ENCODE data around the gene TBC1D4. TPM values are rescaled to one million over a fixed set of nuclear protein-coding genes. Genes with fewer than 3 reads are reported as not detected.

TBC1D4 gene
- total RNA-seq, 2 donors from 2014 or later = 27.6 to 56.1 TPM

DNA sequence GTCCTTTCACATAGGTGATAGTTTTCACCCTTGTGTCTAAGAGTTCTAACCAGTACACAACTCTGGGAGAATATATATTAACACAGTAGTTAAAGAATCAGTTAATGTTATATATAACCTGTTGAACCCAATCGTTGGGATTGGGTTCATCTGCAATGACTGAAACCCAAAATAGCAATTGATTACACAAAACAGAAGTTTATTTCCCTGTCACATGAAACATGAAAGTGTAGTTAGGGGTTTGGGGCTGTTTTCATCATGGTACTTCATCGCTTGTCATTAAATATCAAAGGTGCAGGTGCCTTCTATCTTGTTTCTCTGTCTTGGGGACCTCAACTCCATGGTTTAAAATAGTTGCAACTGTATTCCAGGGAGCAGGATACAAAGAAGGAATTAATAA is 106.6 kb downstream of the TBC1D4 start:
- Histone ChIP-seq H3K9me3 (no peaks in the 10 kb centered on the region), H3K27ac (no peak overlapping the region), H3K36me3 (no peaks in the 10 kb centered on the region), H3K4me1 (replicated peaks) (no peaks in the 10 kb centered on the region), H3K27me3 (replicated peaks; ENCODE audit: insufficient read depth) (no peaks in the 10 kb centered on the region), H3K4me3 (no peak overlapping the region)
- WGBS = 86% methylated on average over 2 of the region's 2 CpGs
- intact Hi-C loops (cut with DNase I) = no loop called here
- TF ChIP-seq, protein P1, sequence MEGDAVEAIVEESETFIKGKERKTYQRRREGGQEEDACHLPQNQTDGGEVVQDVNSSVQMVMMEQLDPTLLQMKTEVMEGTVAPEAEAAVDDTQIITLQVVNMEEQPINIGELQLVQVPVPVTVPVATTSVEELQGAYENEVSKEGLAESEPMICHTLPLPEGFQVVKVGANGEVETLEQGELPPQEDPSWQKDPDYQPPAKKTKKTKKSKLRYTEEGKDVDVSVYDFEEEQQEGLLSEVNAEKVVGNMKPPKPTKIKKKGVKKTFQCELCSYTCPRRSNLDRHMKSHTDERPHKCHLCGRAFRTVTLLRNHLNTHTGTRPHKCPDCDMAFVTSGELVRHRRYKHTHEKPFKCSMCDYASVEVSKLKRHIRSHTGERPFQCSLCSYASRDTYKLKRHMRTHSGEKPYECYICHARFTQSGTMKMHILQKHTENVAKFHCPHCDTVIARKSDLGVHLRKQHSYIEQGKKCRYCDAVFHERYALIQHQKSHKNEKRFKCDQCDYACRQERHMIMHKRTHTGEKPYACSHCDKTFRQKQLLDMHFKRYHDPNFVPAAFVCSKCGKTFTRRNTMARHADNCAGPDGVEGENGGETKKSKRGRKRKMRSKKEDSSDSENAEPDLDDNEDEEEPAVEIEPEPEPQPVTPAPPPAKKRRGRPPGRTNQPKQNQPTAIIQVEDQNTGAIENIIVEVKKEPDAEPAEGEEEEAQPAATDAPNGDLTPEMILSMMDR (IDR thresholded peaks at IDR 0.05) = no peak
- TF ChIP-seq POLR2AphosphoS5 (IDR thresholded peaks at IDR 0.05) (no peak), POLR2A (IDR thresholded peaks at IDR 0.05) (no peak)
- DNase-seq (ENCODE audit: low spot score) = no peak

DNA sequence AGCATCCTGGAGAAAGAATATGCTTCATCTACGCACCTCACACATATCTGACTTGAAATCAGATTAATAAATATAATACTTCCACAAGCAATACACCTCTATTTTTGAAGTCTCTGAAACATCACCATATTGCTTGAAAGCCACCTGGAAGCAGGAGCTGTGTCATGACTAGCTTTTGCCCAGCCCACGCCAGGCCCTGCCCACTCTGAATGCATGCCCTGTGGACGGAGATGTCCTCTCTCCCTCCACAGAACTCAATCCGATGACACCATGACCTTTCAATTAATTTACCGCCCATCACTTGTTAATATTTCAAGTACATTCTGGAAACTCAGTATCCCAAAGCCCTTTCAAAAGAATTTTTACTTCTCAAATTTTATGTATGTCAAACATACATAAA is 108.0 kb downstream of the TBC1D4 start:
- 93% methylated on average over 5 of the region's 5 CpGs for WGBS
- no peak overlapping the region for H3K27ac ChIP-seq
- no peaks in the 10 kb centered on the region for H3K9me3 ChIP-seq
- intact Hi-C loops (cut with DNase I) = loop anchor here (5.0 kb wide), 1 partner anchor 173 kb away; the partner anchor contains the start of gene UCHL3
- no peaks in the 10 kb centered on the region for H3K36me3 ChIP-seq
- H3K27me3 ChIP-seq (replicated peaks; ENCODE audit: insufficient read depth) = no peaks in the 10 kb centered on the region
- no peaks in the 10 kb centered on the region for H3K4me1 ChIP-seq (replicated peaks)
- no peak overlapping the region for H3K4me3 ChIP-seq
- TF ChIP-seq, protein P1 (IDR thresholded peaks at IDR 0.05) = no peak
- TF ChIP-seq POLR2AphosphoS5 (IDR thresholded peaks at IDR 0.05) (no peak), POLR2A (IDR thresholded peaks at IDR 0.05) (no peak)
- DNase-seq (ENCODE audit: low spot score) = no peak

DNA sequence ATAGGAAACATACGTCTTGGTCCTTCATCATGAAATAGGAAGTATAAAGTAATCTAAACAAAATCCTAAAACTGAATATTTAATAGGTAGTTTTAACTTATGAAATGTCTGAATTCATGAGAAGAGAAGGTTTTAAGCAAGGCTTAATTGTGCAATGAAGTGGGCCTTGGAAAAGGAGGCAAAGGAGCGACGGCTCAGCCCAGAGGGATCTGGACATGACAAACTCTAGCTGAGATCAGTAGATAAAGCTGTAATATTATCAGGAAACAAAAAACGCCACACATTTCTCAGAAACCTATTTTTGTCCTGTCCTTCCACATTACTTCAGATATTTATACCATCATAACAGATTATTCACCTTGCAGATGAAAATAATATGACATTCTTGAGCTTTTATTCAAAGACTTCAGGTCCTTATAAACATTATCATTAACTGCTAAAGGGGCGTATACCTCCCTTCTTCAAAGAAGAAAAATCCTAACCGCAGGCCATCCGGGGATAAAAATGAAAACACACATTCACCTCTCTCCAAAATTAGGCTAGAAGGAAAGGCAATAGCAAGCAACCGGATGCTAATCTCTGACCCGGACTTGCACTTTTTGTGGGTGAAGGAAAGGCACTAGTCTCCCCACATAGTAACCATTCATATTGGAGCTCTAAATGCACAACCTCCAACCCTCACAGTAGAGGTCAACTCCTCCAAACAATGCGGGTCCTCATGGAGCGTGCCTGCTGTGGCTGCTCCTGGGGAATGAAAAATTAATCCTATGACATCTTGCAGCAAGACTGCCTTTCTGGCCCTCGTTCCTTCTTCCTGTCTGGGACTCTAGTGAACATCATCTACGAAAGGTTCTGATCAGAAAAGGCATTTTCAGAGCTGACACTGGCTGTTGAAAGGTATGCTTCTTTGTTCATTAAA is 108.8 kb downstream of the TBC1D4 start:
- no peak for TF ChIP-seq POLR2A (IDR thresholded peaks at IDR 0.05)
- TF ChIP-seq POLR2AphosphoS5 (IDR thresholded peaks at IDR 0.05) = no peak
- TF ChIP-seq, protein P1 (IDR thresholded peaks at IDR 0.05) = no peak
- Histone ChIP-seq H3K27me3 (replicated peaks; ENCODE audit: insufficient read depth) (no peaks in the 10 kb centered on the region), H3K9me3 (no peaks in the 10 kb centered on the region), H3K4me1 (replicated peaks) (no peaks in the 10 kb centered on the region), H3K27ac (no peak overlapping the region), H3K36me3 (no peaks in the 10 kb centered on the region), H3K4me3 (no peak overlapping the region)
- intact Hi-C loops (cut with DNase I) = loop anchor here (5.0 kb wide), 1 partner anchor 174 kb away; the partner anchor contains the start of gene UCHL3
- 54% methylated on average over 13 of the region's 13 CpGs for WGBS
- no peak for DNase-seq (ENCODE audit: low spot score)

DNA sequence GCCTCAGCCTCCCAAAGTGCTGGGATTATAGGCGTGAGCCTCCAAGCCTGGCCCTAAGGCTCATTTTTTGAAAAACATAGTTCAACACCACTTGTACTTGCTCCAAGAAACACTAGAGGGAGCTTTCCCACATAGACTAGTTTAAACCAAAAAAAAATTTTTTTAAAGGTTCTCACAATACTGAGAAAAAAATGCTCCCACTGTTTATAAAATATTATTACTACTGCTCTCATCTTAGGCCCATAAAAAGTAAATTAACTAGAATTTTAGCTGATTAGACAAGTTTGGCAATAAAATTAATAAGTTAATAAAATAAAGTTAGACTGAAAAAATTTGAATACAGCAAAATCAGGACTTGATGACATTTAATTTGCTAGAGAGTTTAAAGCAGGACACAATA is 109.5 kb downstream of the TBC1D4 start:
- H3K4me3 ChIP-seq = no peak overlapping the region
- intact Hi-C loops (cut with DNase I) = loop anchor here (5.0 kb wide), 1 partner anchor 175 kb away; the partner anchor contains the start of gene UCHL3
- H3K9me3 ChIP-seq = no peaks in the 10 kb centered on the region
- TF ChIP-seq POLR2AphosphoS5 (IDR thresholded peaks at IDR 0.05) = no peak
- TF ChIP-seq POLR2A (IDR thresholded peaks at IDR 0.05) = no peak
- TF ChIP-seq, protein P1 (IDR thresholded peaks at IDR 0.05) = peak in 3 of 4 experiments; percentile 51 to 65 (median 64)
- no peak overlapping the region for H3K27ac ChIP-seq
- DNase-seq (ENCODE audit: low spot score) = peak; percentile 17
- no peaks in the 10 kb centered on the region for H3K36me3 ChIP-seq
- WGBS = 6% methylated on average over 1 of the region's 1 CpG
- no peaks in the 10 kb centered on the region for H3K4me1 ChIP-seq (replicated peaks)
- no peaks in the 10 kb centered on the region for H3K27me3 ChIP-seq (replicated peaks; ENCODE audit: insufficient read depth)

Data from prostate gland (tissue), 2 donors.